Neural progenitor cell (in vitro differentiated cells): ENCODE measurements around the gene TDP2. TPM values are rescaled to one million over a fixed set of nuclear protein-coding genes. Genes with fewer than 3 reads are reported as not detected.

Experiments used
- DNase-seq: peaks from one replicate; pipeline ENCODE4 v3.0.0-alpha.2; 2016; ENCODE audit warnings: low spot score
- H2AFZ ChIP-seq: fragments of 200-600 bp; sonication (generic); replicated peaks from 2 replicates; pipeline ENCODE4 v1.6.1; 2016; ENCODE audit warnings: antibody characterized with exemption
- H3F3A ChIP-seq: fragments of 200-600 bp; sonication (generic); 2 replicates; pipeline ENCODE4 v1.6.1; 2016; ENCODE audit warnings: antibody characterized with exemption, low read depth
- H3K27ac ChIP-seq: fragments of 200-600 bp; sonication (generic); 2 replicates; pipeline ENCODE4 v1.5.1; 2016; ENCODE audit warnings: mild to moderate bottlenecking
- H3K27me3 ChIP-seq: fragments of 200-600 bp; sonication (generic); 2 replicates; pipeline ENCODE4 v1.6.1; 2016; ENCODE audit warnings: mild to moderate bottlenecking, moderate library complexity
- H3K36me3 ChIP-seq: fragments of 200-600 bp; sonication (generic); 2 replicates; pipeline ENCODE4 v1.5.1; 2016
- H3K4me1 ChIP-seq: fragments of 200-600 bp; sonication (generic); 2 replicates; pipeline ENCODE4 v1.6.1; 2016; ENCODE audit warnings: mixed run types
- H3K4me2 ChIP-seq: fragments of 200-600 bp; sonication (generic); 2 replicates; pipeline ENCODE4 v1.6.1; 2016
- H3K4me3 ChIP-seq: fragments of 200-600 bp; sonication (generic); 2 replicates; pipeline ENCODE4 v1.5.1; 2016
- H3K79me2 ChIP-seq: fragments of 200-600 bp; sonication (generic); 2 replicates; pipeline ENCODE4 v1.6.1; 2016; ENCODE audit warnings: low read depth
- H3K9ac ChIP-seq: fragments of 200-600 bp; sonication (generic); 2 replicates; pipeline ENCODE4 v1.6.1; 2016
- H3K9me3 ChIP-seq: fragments of 200-600 bp; sonication (generic); 2 replicates; pipeline ENCODE4 v1.5.1; 2016; ENCODE audit warnings: low read depth
- H4K20me1 ChIP-seq: fragments of 200-600 bp; sonication (generic); 2 replicates; pipeline ENCODE4 v1.6.1; 2016; ENCODE audit warnings: low read depth
- H3K27ac Mint-ChIP-seq: 3 replicates; pipeline ENCODE4 v1.8.0; 2021; ENCODE audit warnings: mixed read lengths
- H3K27me3 Mint-ChIP-seq: 2 replicates; pipeline ENCODE4 v1.8.0; 2022; ENCODE audit warnings: low read depth, mild to moderate bottlenecking, inconsistent platforms, moderate library complexity, mixed read lengths; ENCODE audit not compliant: insufficient read depth
- H3K36me3 Mint-ChIP-seq: 3 replicates; pipeline ENCODE4 v1.8.0; 2021; ENCODE audit warnings: mixed read lengths
- H3K4me1 Mint-ChIP-seq: 3 replicates; pipeline ENCODE4 v1.8.0; 2021; ENCODE audit warnings: mixed read lengths
- H3K4me3 Mint-ChIP-seq: 3 replicates; pipeline ENCODE4 v1.8.0; 2021; ENCODE audit warnings: mild to moderate bottlenecking, moderate library complexity, mixed read lengths
- H3K9me3 Mint-ChIP-seq: 3 replicates; pipeline ENCODE4 v1.8.0; 2020; ENCODE audit warnings: mixed read lengths
- EZH2 ChIP-seq: fragments of 200-600 bp; sonication (generic); IDR thresholded peaks from 2 replicates; pipeline ENCODE4 v1.6.1; 2017; ENCODE audit warnings: antibody characterized with exemption, mild to moderate bottlenecking, moderate library complexity
- EZH2phosphoT487 ChIP-seq: fragments of 200-600 bp; sonication (generic); IDR thresholded peaks from 2 replicates; pipeline ENCODE4 v1.6.1; 2017; ENCODE audit warnings: antibody characterized with exemption
- total RNA-seq: library from RNA; depleted of rRNA; stranded (reverse); fragments of >200 nt; gene quantifications from 2 replicates; pipeline ENCODE4 v1.2.3, GENCODE V29; 2015; ENCODE audit warnings: low replicate concordance
- TF ChIP-seq, protein P1 (sequence below): fragments of 200-600 bp; sonication (generic); IDR thresholded peaks from 2 replicates; pipeline ENCODE4 v1.5.1; 2017; ENCODE audit warnings: antibody characterized with exemption, mild to moderate bottlenecking

TDP2 gene
- total RNA-seq, 1 donor from 2014 or later = 49.9 TPM

- DNase-seq = no peak
- no peaks in the 10 kb centered on the region for H3K27me3 Mint-ChIP-seq
- no peak overlapping the region for H3K27ac Mint-ChIP-seq
- no peaks in the 10 kb centered on the region for H3K9me3 ChIP-seq
- peaks cover 44% of the 10 kb centered on the region for H4K20me1 ChIP-seq
- H3K9me3 Mint-ChIP-seq = no peaks in the 10 kb centered on the region
- peaks cover 50% of the 10 kb centered on the region for H3K79me2 ChIP-seq
- no peak for TF ChIP-seq EZH2phosphoT487
- TF ChIP-seq EZH2 = no peak
- TF ChIP-seq, protein P1, sequence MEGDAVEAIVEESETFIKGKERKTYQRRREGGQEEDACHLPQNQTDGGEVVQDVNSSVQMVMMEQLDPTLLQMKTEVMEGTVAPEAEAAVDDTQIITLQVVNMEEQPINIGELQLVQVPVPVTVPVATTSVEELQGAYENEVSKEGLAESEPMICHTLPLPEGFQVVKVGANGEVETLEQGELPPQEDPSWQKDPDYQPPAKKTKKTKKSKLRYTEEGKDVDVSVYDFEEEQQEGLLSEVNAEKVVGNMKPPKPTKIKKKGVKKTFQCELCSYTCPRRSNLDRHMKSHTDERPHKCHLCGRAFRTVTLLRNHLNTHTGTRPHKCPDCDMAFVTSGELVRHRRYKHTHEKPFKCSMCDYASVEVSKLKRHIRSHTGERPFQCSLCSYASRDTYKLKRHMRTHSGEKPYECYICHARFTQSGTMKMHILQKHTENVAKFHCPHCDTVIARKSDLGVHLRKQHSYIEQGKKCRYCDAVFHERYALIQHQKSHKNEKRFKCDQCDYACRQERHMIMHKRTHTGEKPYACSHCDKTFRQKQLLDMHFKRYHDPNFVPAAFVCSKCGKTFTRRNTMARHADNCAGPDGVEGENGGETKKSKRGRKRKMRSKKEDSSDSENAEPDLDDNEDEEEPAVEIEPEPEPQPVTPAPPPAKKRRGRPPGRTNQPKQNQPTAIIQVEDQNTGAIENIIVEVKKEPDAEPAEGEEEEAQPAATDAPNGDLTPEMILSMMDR = no peak
- no peak overlapping the region for H3K4me3 ChIP-seq
- H3K4me1 Mint-ChIP-seq = no peaks in the 10 kb centered on the region
- peaks cover 59% of the 10 kb centered on the region for H3K36me3 ChIP-seq
- H3K4me2 ChIP-seq = no peak overlapping the region
- no peak overlapping the region for H3K9ac ChIP-seq
- no peaks in the 10 kb centered on the region for H3K27me3 ChIP-seq
- peaks cover 24% of the 10 kb centered on the region for H3F3A ChIP-seq
- no peak overlapping the region for H3K4me3 Mint-ChIP-seq
- no peak overlapping the region for H3K27ac ChIP-seq
- no peak overlapping the region for H2AFZ ChIP-seq
- peaks cover 51% of the 10 kb centered on the region for H3K36me3 Mint-ChIP-seq
- no peaks in the 10 kb centered on the region for H3K4me1 ChIP-seq
These were observed 41.9 kb upstream of the TDP2 start for GRCh38 chr6:24708612-24709011.

DNA sequence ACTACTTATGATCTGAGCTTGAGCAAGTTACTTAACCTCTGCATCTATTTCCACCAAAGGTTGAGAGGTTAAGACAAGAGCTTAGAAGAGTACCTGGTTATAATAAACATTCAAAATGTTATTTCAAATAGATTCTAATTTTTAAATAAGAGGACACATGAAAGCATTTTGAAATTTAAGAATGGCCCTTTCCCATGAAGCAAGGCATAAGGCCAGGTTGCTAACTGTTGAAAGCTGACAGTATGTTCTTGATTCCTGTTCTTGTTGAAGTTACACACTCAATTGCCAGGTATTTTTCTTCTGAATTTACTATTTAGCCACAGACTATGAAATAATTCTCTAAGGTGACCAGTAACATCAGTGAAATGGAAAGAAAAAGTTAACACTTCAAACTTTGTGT is 37.8 kb upstream of the TDP2 start:
- H3K4me1 Mint-ChIP-seq = no peaks in the 10 kb centered on the region
- H3K9me3 Mint-ChIP-seq = no peaks in the 10 kb centered on the region
- Histone ChIP-seq H3K4me2 (no peak overlapping the region), H2AFZ (no peak overlapping the region), H3K4me1 (no peaks in the 10 kb centered on the region), H3F3A (peaks cover 39% of the 10 kb centered on the region), H4K20me1 (peaks cover 17% of the 10 kb centered on the region), H3K36me3 (peaks cover 34% of the 10 kb centered on the region), H3K27ac (peak overlapping the region; percentile 45), H3K27me3 (no peaks in the 10 kb centered on the region), H3K4me3 (no peak overlapping the region), H3K9ac (no peak overlapping the region), H3K79me2 (peaks cover 8% of the 10 kb centered on the region), H3K9me3 (no peaks in the 10 kb centered on the region)
- no peaks in the 10 kb centered on the region for H3K27me3 Mint-ChIP-seq
- DNase-seq = no peak
- H3K27ac Mint-ChIP-seq = no peak overlapping the region
- no peak overlapping the region for H3K4me3 Mint-ChIP-seq
- TF ChIP-seq EZH2phosphoT487 (no peak), EZH2 (no peak)
- TF ChIP-seq, protein P1 = no peak
- peaks cover 38% of the 10 kb centered on the region for H3K36me3 Mint-ChIP-seq

DNA sequence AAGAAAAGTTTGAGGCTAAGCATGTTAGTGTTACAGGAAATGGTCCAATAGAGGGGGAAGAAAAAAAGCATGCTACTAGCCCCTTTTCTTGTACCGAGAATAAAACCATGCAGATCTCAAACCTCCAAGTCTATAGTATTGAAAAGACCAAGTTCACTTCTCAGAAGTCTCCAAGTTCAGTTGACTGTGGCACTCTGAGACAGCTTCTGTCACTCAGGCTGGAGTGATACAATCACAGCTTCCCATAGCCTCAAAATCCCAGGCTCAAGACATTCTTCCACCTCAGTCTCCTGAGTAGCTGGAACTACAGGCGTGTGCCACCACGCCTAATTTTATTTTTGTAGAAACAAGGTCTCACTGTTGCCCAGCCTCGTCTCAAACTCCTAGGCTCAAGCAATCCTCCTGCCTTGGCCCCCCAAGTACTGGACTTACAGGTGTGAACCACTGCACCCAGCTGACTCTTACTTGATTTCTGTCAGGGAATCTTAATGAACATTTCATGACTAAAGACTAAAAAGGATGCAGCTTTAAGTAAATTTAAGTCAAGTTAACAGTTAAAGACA is 36.1 kb upstream of the TDP2 start:
- Mint-ChIP-seq H3K4me1 (no peaks in the 10 kb centered on the region), H3K36me3 (peaks cover 33% of the 10 kb centered on the region), H3K27me3 (no peaks in the 10 kb centered on the region), H3K9me3 (no peaks in the 10 kb centered on the region), H3K4me3 (no peak overlapping the region), H3K27ac (peak overlapping the region; percentile 46)
- no peaks in the 10 kb centered on the region for H3K9me3 ChIP-seq
- DNase-seq = no peak
- H3K4me1 ChIP-seq = no peaks in the 10 kb centered on the region
- no peaks in the 10 kb centered on the region for H3K79me2 ChIP-seq
- H3K9ac ChIP-seq = no peak overlapping the region
- H3K4me2 ChIP-seq = no peak overlapping the region
- peak overlapping the region; percentile 13 for H3K27ac ChIP-seq
- TF ChIP-seq EZH2phosphoT487 (no peak), EZH2 (no peak)
- TF ChIP-seq, protein P1 = no peak
- peaks cover 6% of the 10 kb centered on the region for H4K20me1 ChIP-seq
- H3K36me3 ChIP-seq = peaks cover 24% of the 10 kb centered on the region
- peaks cover 39% of the 10 kb centered on the region for H3F3A ChIP-seq
- H3K27me3 ChIP-seq = no peaks in the 10 kb centered on the region
- H2AFZ ChIP-seq = no peak overlapping the region
- H3K4me3 ChIP-seq = no peak overlapping the region
